DOHH2 (cell line): ENCODE data around the gene TMEM187.

Experiments used
- EZH2phosphoT487 ChIP-seq: fragments of 200-600 bp; sonication (generic); IDR thresholded peaks from 2 replicates; pipeline ENCODE4 v1.6.1; 2017; ENCODE audit warnings: borderline replicate concordance, mild to moderate bottlenecking, antibody characterized with exemption, low read length, moderate library complexity, mixed read lengths
- TF ChIP-seq, protein P1 (sequence below): fragments of 200-600 bp; sonication (generic); IDR thresholded peaks from one replicate; pipeline ENCODE4 v1.5.1; 2014; ENCODE audit warnings: antibody characterized with exemption, mild to moderate bottlenecking, low read depth, low read length; ENCODE audit not compliant: poor library complexity, severe bottlenecking

DNA sequence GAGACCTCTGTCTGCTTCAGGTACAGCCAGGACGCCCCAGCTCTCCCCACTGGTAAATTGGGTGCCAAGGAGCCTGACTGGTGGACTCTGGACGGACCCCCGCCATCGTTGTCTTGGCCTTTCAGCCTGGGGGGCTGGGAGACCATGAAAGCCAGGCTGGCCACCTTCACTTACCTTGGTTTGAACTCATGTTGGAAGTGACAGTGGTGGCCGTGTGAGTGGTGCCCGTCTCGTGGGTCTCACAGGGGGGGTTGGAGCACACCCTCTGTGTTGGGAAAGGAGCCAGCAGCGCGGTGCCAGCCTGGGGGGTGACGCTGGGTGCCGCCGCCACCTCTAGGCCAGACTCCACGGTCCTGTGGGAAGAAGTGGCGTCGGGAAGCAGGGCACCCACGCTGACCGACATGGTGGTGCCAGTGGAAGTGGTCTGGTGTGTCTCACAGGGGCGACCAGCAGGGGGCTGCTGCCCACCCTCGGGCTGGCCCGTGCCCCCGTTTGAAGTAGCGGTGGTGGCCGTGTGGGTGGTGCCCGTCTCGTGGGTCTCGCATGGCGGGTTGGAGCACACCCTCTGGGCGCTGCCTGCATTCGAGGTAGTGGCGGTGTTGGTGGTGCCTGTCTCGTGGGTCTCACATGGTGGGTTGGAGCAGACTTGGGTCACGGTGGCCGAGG, 18.5 kb upstream of the TMEM187 start:
- TF ChIP-seq, protein P1, sequence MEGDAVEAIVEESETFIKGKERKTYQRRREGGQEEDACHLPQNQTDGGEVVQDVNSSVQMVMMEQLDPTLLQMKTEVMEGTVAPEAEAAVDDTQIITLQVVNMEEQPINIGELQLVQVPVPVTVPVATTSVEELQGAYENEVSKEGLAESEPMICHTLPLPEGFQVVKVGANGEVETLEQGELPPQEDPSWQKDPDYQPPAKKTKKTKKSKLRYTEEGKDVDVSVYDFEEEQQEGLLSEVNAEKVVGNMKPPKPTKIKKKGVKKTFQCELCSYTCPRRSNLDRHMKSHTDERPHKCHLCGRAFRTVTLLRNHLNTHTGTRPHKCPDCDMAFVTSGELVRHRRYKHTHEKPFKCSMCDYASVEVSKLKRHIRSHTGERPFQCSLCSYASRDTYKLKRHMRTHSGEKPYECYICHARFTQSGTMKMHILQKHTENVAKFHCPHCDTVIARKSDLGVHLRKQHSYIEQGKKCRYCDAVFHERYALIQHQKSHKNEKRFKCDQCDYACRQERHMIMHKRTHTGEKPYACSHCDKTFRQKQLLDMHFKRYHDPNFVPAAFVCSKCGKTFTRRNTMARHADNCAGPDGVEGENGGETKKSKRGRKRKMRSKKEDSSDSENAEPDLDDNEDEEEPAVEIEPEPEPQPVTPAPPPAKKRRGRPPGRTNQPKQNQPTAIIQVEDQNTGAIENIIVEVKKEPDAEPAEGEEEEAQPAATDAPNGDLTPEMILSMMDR, result no peak
- no peak for TF ChIP-seq EZH2phosphoT487
